CD4-positive, alpha-beta T cell treated with Interleukin-12 subunit alpha and Interleukin-12 subunit beta, for 1 hour (primary cell): ENCODE results near the gene SAMSN1.

ENCODE experiments used
- DNase-seq: peaks from one replicate; pipeline ENCODE4 v3.0.0-alpha.2; 2020

Gene SAMSN1

DNA sequence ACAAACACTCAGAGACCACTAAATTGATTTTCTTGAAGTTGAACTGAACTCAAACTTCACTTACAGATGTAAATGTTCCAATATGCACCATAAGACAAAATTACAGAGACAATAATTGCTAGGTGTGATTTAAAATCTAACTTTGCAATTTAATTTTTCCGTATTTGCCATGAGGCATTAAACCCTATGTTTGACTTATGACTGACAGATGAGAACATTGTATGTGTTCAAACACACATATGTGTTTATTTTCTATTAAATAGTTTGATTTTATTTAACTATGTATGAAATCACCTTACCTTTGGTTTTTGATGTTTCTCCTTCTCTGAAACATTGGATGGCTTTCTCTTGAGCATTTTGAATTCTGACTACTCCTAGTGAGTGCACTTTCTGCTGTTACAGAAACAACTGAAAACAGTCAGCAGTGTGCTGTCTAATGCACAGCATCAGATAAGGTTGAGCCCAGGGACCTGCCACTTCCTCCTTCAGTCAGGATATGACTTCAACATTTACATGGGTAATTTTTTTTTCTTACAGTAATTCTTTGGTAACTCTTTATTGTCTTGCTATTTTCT lies at the start of gene SAMSN1:
SAMSN1 (minus strand) TSS at position 410 of the 575 bp plus-strand sequence; CDS start at position 356, 54 bp downstream.
- peak; percentile 85 for DNase-seq

GRCh38 chr21:14595449-14595848 lies 49.3 kb upstream of the SAMSN1 start:
- DNase-seq, result no peak

GRCh38 chr21:14594967-14595366 lies 48.9 kb upstream of the SAMSN1 start:
- no peak for DNase-seq

GRCh38 chr21:14593230-14593629 lies 47.1 kb upstream of the SAMSN1 start:
- DNase-seq, result no peak

- DNase-seq, result no peak
These were observed 46.3 kb upstream of the SAMSN1 start for GRCh38 chr21:14592296-14593000.

GRCh38 chr21:14591882-14592281 lies 45.8 kb upstream of the SAMSN1 start:
- peak; percentile 42 for DNase-seq

GRCh38 chr21:14591377-14591776 lies 45.3 kb upstream of the SAMSN1 start:
- DNase-seq, result no peak

DNA sequence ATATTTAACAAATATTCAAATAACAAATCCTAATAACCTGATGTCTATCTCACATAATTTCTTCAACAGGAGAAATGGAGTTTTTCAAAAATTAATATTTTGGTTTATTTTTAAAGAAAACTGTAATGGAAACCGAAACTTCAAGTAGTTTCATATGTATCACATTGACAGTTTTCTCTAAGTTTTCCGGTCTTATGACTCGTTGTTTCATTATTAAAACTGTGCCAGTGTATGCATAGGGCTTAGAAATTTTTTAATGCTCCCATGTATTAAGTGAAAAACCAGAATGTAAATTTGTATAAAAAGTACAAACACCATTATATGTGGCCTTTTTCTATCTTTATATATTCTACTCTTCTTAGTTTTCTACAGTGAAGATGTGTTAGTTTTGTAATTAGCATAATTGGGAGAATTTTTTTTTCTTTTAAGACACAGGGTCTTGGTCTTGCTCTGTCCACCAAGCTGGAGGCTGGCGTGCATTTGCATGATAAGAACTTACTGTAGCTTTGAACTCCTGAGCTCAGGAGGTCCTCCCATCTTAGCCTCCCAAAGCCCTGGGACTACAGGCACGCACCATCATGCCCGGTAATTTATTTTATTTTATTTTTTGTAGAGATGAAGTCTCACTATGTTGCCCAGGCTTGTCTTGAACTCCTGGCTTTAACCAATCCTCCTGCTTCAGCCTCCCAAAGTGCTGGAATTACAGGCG lies 43.9 kb upstream of the SAMSN1 start:
- DNase-seq, result peak; percentile 25

GRCh38 chr21:14587266-14587665 lies 41.2 kb upstream of the SAMSN1 start:
- DNase-seq, result no peak

DNA sequence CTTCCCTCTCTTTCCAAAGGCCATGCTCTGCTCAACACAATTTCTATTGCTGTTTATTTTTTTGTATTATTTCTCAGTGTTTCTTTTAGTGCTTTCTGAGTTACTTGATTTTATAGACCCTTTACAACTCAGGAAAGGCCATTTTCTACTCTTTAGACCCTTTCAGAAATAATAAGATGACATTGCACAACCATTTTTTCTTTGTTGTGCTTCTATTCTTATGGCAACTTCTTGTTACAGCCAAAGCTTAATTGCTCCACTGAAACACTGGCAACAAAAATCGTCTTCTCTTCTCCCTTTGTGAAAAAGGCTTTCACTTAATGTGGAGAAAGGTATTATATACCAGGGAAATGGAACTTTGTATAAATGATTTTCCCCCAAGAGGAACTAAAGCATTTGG lies 39.0 kb upstream of the SAMSN1 start:
- DNase-seq, result no peak

- DNase-seq, result no peak
These were observed 38.4 kb upstream of the SAMSN1 start for GRCh38 chr21:14584357-14585095.

GRCh38 chr21:14583629-14584255 lies 37.6 kb upstream of the SAMSN1 start:
- DNase-seq, result no peak

DNA sequence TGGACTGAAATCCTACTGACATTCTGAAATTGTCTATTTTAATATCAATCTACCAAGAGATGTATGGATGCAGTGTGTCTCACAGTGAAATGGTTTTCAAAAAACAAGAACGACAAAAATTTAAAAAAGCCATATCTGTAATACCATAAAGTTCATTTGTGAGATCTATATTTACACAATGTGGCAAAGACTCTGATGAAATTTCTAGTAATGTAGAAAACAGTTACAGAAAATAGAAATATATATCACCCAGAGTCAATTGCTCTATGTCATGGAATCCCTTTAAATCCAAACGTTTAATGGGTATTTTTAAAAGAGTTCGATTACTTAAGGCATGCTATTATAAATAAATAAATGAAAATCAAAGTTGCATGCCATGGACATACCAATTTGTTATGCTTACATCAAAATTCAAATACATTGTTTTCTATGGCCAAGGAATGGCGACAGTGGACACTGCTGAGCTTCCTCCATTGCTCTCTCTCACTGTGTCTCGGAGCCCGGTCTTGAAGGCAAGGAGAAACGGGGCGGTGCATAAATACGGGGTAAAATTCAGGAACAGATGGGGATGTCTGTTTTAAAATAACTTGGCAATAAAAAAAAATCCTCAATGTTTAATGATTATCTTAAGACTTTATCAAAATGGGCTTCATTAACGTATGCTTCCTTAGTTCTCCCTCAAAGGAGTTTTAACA lies 37.0 kb upstream of the SAMSN1 start:
- no peak for DNase-seq

DNA sequence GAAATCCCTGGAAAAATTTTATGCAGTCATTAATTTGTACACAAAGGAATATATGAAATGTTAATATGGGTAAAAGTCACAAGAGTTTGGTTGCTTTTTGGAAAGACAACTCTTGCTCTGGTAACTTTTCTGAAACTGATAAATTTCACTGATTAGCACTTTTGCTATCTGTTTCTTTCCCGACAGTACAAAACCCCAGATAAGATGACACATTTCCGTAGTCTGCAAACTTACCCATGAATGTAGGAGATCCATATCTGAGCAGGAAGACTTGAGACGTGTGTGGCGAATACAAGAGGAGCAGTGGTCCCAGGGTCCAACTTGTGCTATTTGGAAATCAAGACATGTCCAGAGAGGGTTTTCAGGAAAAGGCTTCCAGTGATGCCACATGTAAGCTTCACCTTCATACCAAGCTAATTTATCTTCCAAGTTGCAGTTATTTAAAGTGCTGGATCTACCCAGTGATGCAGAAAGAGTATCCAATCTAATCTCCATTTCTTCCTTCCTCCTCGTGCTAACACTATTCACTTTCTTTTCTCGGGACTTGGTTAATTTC lies 35.9 kb upstream of the SAMSN1 start:
- DNase-seq, result peak; percentile 60

DNA sequence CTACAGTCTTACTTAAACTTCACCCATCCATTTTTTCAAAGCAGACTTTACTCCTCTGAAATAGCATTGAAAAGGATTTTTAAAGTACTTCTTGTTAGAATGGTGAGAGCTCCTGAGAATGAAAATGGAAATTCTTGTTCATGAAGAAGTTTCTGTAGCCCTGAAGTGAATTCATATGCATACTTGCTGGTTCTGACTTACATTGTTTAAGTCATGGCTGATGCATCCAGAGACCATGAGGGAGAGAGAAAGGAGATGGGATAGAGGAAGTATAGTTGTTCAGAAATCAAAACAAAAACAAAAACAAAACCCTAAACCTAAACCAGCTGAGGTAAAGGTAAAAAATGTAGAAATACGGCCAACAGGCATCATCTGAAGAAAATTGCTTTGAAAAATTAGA lies 27.1 kb upstream of the SAMSN1 start:
- no peak for DNase-seq

- DNase-seq, result no peak
These were observed 26.2 kb upstream of the SAMSN1 start for GRCh38 chr21:14572204-14572780.

DNA sequence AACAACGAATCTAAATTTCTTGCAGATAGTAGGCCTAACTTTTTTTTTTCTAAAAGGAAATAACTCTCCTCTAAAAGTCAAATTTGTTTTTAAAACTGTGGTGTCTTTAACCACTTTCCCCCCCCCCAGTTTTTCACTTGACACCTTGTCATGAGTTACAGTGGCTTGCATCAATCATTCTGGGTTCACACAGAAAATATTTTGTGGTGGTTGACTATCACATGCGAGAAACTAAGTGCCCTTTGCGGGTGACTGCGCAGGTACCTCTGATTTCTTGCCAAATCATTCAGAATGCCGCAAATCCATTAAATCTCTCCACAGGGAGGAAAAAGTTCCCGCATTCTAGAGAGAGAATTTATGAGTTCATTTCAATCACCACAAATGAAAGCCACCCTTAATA lies 23.8 kb upstream of the SAMSN1 start:
- no peak for DNase-seq

DNA sequence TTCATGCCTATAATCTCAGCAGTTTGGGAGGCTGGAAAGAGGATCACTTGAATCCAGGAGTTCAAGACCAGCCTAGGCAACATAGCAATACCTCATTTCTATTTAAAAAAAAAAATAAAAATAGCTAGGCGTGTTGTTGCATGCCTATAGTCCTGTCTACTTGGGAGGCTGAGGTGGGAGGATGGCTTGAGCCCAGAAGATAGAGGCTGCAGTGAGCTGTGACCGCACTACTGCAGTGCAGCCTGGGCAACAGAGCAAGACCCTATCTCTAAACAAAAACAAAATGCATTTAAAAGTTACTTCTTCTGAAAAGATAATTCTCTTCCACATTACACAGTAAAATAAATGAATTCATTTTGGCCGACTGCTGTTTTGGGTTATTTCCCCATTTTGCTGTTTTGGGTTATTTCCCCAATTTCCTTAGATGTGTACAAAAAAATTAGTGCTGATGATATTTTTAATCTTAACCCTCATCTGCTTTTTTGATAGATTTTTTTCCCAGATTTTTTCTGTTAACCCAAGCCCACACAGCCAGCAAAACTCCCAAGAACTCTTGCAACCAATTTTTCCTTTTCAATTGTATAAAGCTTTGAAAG lies 23.0 kb upstream of the SAMSN1 start:
- DNase-seq, result no peak

DNA sequence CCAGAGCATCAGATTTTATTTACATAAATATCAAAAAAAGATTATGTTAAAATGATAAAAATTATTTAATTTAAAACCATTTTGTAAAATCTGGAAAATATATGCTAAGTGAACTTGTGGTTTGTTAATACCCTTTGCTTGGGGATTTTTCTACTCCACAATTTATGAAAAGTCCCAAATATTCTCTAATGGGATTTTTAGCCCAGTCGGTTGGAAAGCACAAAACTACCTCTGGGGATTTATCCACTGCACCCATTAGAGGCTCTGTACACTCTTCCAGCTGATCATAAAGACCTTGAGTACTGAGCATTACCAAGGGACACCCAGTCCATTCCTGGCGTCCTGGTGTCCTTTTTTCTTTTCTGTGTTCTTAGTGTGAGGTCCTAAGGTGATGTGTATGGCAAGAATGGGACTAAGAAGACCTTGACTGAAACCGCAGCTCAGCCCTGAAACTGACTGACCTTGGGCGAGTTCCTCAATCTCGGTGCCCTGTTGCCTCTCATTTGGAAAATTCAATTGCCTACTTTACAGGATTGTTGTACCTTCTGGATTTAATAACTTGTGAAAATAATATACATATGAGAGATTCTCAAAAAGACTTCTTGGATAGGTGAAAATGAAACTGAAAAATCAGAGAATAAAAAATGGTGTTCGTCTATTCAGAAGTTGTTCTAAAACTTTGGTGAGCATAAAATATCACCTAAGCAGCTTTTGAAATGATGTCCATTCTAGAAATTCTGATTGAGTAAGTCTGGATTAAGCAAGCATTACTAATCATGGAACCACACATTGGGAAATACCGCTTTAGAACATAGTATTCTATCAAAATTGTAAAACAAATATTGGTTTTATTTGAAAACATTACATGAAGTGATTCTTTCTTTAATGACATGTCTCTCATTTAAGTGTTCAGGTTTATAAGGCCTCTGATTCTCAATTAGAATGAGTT lies 21.5 kb upstream of the SAMSN1 start:
- no peak for DNase-seq

- no peak for DNase-seq
These were observed 20.8 kb upstream of the SAMSN1 start for GRCh38 chr21:14566894-14567293.
